ENCODE results near the gene MED16.

GRCh38 chr19:900043-900301, 7.0 kb upstream of the MED16 start:
- TF ChIP-seq CTCF (conservative IDR thresholded peaks at IDR 0.05; ENCODE audit: low read depth, low read length) (no peak), POLR2A (IDR thresholded peaks at IDR 0.05; ENCODE audit: low read depth, low read length) (no peak), USF2 (IDR thresholded peaks at IDR 0.05; ENCODE audit: low read depth, low read length) (no peak), CEBPB (IDR thresholded peaks at IDR 0.05; ENCODE audit: low read depth, low read length) (no peak), RAD21 (IDR thresholded peaks at IDR 0.05; ENCODE audit: low read length) (no peak), MXI1 (IDR thresholded peaks at IDR 0.05; ENCODE audit: borderline replicate concordance, low read depth, low read length) (no peak), FOS (IDR thresholded peaks at IDR 0.05; ENCODE audit: low read depth, low read length) (no peak), CHD1 (IDR thresholded peaks at IDR 0.05; ENCODE audit: low read depth, low read length) (no peak)

Data from IMR-90 (cell line).